NCI-H748 (cell line): Measurements from ENCODE around the gene AHSA1.

Experiments
- DNase-seq: peaks from one replicate; lab custom pipeline; 2025; ENCODE audit not compliant: unreplicated experiment; lab: John Stamatoyannopoulos, UW

AHSA1 gene

GRCh38 chr14:77470224-77470870, 12.5 kb downstream of the AHSA1 start:
- DNase-seq, result no peak

GRCh38 chr14:77473921-77474320, 16.0 kb downstream of the AHSA1 start:
- no peak for DNase-seq

- no peak for DNase-seq
Measured at GRCh38 chr14:77474479-77475177, 16.7 kb downstream of the AHSA1 start.

- DNase-seq, result no peak
Measured at GRCh38 chr14:77475432-77476115, 17.7 kb downstream of the AHSA1 start.

- DNase-seq, result no peak
Measured at GRCh38 chr14:77478029-77478428, 20.1 kb downstream of the AHSA1 start.

- DNase-seq, result no peak
Measured at GRCh38 chr14:77478796-77479195, 20.9 kb downstream of the AHSA1 start.

GRCh38 chr14:77482422-77482821, 24.5 kb downstream of the AHSA1 start:
- DNase-seq, result no peak

- DNase-seq, result no peak
Measured at GRCh38 chr14:77485256-77485655, 27.4 kb downstream of the AHSA1 start.

GRCh38 chr14:77485901-77486678, 28.2 kb downstream of the AHSA1 start:
- no peak for DNase-seq

GRCh38 chr14:77488558-77488957, 30.7 kb downstream of the AHSA1 start:
- no peak for DNase-seq

- no peak for DNase-seq
Measured at GRCh38 chr14:77489041-77489440, 31.1 kb downstream of the AHSA1 start.

- DNase-seq, result no peak
Measured at GRCh38 chr14:77490347-77490986, 32.6 kb downstream of the AHSA1 start.

- no peak for DNase-seq
Measured at GRCh38 chr14:77491056-77491455, 33.2 kb downstream of the AHSA1 start.

GRCh38 chr14:77495334-77495733, 37.4 kb downstream of the AHSA1 start:
- no peak for DNase-seq

GRCh38 chr14:77498120-77498979, 40.5 kb downstream of the AHSA1 start, which contains the start of gene ISM2:
ISM2 (minus strand) TSS chr14:77498816; CDS start chr14:77498793, 23 bp downstream.
- DNase-seq, result peak; percentile 72

GRCh38 chr14:77498984-77499527, 41.2 kb downstream of the AHSA1 start:
- DNase-seq, result peak; percentile 53

- no peak for DNase-seq
Measured at GRCh38 chr14:77502109-77502782, 44.4 kb downstream of the AHSA1 start.

GRCh38 chr14:77503138-77503537, 45.2 kb downstream of the AHSA1 start:
- no peak for DNase-seq

- DNase-seq, result no peak
Measured at GRCh38 chr14:77505031-77505430, 47.1 kb downstream of the AHSA1 start.
